Measurements from ENCODE around the gene CST4.
"Not testable (repeated sequence)": the region's sequence is repeated elsewhere in the genome, so short reads cannot be mapped to it uniquely, and the experiment has no call there.

The CST4 gene

GRCh38 chr20:23659989-23660837, 28.6 kb downstream of the CST4 start:
- DNase-seq = no peak

GRCh38 chr20:23659610-23659988, 29.2 kb downstream of the CST4 start:
- not testable (repeated sequence) for DNase-seq

DNA sequence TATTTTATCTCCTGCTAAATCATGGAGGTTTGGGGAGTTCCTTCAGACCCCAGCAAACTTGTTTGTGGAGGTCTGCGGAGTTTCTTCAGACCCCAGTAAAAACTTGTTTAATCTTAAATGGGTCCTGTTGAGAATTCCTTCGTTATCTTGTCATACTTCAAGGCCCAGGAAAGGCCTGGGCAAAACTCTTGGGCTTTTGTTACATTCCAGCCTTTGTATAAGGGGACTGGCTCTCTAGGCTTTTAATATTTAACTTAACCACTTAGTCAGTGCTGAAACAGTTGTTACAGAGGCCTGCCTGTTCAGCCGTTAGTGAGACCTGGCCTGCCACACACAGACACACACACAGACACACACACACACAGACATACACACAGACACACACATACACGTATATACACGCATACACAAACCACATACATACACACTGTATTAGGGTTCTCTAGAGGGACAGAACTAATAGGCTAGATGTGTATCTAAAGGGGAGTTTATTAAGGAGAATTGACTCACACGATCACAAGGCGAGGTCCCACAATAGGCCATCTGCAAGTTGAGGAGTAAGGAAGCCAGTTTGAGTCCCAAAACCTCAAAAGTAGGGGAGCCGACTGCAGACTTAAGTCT, 29.7 kb downstream of the CST4 start:
- DNase-seq = no peak

DNA sequence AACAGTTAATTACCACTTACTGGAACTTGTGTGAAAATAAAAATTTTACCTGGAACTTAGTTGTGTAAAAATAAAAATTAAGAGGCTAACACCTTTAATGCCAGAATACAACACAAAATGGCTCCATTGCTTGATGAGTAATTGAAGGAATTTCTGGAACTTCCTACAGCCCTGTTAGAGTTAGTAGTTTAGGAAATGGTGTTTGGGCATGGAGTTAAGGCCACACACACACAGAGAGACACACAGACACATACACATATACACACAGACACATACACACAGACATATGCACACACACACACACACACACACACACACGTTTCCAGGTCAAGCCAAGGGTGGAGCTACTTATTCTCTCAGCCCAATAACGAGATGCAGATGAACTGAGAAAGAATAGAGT, 30.5 kb downstream of the CST4 start:
- DNase-seq = no peak

DNA sequence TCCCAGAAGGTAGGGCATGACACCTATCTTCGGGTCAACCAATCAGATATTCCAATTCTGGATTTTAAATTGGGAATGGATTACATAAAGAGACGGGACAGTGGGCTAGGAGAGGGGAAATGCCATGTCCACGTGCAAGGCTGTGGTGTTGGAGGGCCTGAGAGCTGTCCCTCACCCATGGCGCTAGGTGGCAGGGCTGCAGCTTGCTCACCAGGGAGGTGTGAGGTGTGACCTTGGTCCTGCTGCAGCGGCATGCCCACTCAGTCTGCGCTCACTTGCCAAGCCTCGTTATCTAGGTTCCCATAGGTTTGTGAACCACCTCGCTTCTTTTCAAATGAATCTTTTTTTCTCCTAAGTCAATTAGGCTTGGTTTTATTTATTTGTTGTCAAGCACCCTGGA, 31.6 kb downstream of the CST4 start:
- no peak for DNase-seq

GRCh38 chr20:23656372-23656771, 32.5 kb downstream of the CST4 start:
- DNase-seq = no peak

DNA sequence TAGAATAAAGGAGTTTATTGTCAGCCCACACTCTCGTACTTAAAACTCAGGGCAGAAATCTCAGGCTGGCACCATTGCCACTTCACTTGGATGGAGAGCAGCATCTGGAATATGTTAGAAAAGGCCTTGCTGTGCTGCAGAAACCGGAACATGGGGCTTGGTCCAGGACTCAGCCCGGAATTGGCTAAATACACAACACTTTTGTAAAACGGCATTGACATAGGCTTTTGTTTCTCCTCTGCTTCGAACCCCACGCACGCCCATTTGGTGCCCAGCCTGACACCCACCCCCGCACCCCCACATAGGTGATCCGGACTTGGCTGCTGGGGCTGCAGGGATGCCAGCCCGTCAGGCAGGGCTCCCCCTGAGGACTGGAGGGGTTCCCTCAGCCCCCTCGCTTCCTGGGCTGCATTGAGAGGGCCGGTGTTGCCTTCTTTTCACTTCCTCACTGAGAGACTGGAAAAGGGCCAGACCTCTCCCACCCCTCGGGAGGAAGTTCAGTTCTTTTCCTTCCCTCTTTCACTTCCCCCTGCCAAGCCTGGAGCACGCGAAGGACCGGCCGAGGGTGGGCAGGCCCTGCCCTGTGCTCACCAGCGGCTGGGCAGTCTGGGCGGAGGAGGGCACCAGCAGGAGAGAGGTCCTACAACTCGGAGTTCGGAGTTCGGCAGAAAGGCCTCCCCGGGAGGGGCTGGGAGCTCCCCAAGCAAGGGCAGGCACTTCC, 33.2 kb downstream of the CST4 start:
- DNase-seq = no peak

GRCh38 chr20:23654717-23655116, 34.1 kb downstream of the CST4 start:
- no peak for DNase-seq

GRCh38 chr20:23654000-23654399, 34.8 kb downstream of the CST4 start:
- DNase-seq = no peak

- DNase-seq = no peak
Observed at GRCh38 chr20:23653400-23653938, 35.4 kb downstream of the CST4 start.

DNA sequence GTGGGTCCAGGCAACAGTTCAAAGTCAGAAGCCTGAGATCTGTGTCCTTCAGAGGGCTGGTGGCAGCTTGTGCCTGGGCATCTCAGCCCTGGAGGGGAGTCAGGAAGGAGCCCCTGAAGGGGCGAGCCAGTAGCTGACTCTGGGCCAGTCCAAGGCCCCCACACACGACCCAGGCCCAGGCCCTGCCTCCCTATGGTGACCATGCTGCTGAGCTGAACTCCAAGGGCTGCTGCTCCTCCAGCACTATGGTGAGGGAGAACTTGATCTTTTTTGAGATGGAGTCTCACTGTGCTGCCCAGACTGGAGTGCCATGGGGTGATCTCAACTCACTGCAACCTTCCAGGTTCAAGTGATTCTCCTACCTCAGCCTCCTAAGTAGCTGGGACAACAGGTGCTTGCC, 35.9 kb downstream of the CST4 start:
- DNase-seq = no peak

DNA sequence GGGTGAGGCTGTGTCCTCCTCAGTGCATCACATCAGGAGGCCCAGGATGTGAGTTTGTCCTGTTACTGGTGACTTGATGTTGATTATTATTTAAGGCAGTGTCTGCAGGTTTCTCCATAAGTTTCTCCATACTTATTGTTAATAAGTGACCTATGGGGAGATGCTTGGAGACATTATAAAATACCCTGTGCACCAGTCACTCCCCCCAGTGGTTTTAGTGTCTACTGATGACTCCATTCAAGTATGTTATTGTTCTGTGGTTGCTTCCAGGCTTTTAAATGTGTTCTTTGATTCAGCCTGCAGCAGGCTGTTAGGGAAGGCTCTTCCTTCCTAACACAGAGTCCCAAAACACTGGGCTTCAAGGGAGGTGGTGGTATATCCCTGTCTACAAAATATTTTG, 36.5 kb downstream of the CST4 start:
- DNase-seq = no peak

- DNase-seq = no peak
Observed at GRCh38 chr20:23651117-23651516, 37.7 kb downstream of the CST4 start.

- DNase-seq = no peak
Observed at GRCh38 chr20:23649830-23650417, 38.9 kb downstream of the CST4 start.

DNA sequence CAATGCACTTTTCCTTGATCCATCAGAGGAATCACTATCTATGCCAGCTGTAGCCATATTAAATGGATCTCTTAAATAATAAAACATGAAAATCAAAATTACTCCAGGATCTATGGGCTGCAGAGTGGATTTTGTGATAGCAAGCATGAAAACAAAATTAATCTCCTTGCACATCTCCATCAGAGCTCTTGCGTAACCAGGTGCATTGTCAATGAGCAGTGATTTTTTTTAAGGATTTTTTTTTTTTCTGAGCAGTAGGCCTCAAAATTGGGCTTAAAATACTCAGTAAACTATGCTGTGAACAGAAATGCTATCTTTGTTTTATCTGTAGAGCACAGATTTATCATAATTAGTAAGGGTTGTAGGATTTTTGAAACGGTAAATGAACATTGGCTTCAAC, 39.6 kb downstream of the CST4 start:
- DNase-seq = no peak

DNA sequence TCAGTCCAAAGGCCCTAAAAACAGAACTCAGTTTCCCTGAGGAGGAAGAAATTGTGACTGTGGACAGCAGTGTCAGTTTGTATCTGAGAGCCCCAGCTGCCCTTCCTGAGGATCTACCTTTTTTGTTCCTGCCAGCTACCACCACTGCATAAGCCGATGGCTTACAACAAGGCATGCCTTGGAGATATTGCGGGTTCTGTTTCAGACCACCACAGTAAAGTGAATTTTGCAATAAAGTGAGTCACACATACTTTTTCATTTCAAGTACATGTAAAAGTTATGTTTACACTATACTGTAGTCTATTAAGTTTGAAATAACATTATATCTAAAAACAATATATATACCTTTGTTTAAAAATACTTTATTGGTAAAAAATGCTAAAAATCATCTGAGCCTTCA, 41.5 kb downstream of the CST4 start:
- DNase-seq = no peak

DNA sequence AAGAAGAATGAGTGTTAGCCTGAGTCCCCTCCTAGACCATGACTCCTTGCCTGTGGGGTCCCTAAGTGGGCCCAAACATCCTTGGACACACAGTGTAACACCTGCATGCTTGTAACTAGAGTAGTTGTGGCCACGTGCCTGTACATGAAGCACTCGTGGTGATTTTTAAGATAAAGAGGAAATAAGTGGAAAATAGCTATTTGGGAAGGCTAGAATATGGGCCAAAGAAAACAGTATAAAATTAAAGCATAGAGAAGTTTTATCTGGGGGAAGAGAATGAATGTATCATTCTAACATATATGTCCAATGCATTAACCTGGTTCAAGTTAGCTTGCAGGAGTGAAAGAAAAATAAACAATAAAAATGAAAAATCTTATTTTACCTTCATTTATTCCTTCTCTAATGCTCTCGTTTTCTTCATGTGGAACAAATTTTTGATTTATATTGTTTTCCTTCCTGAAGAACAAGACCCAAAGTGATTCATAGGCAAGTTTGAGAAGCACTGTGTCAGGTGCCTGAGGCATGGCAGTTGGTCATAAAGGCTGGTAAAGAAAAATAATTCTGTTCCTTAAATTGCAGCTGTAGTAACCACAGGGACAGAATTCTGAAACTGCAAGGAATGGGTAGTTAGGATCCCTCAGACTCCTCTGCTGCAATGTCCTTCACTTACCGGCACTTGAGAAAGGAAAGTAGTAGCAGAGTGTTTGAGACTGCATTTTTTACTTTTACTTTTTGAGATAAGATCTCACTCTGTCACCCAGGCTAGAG, 42.5 kb downstream of the CST4 start:
- DNase-seq = no peak

GRCh38 chr20:23645575-23645974, 43.3 kb downstream of the CST4 start:
- DNase-seq = no peak

DNA sequence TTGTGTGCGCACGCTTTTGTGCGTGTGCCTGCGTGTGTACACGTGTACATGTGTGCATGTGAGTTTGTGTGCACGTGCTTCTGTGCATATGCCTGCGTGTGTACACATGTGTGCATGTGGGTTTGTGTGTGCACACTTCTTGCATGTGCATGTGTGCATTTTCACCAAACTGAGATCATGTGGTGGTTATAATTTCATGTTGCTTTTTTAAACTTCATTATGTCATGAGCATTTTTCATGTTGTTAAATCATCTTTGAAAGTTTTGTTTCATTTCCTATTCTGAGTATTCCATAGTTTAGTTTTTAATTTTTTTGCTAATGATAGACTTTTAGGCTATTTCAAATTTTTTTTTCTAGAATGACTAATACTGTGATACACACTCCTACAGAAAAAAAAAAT, 44.7 kb downstream of the CST4 start:
- DNase-seq = no peak

GRCh38 chr20:23643659-23644058, 45.2 kb downstream of the CST4 start:
- DNase-seq = no peak

- DNase-seq = no peak
Observed at GRCh38 chr20:23641936-23642751, 46.7 kb downstream of the CST4 start.
